ENCODE measurements around the gene LMO7.

The LMO7 gene

DNA sequence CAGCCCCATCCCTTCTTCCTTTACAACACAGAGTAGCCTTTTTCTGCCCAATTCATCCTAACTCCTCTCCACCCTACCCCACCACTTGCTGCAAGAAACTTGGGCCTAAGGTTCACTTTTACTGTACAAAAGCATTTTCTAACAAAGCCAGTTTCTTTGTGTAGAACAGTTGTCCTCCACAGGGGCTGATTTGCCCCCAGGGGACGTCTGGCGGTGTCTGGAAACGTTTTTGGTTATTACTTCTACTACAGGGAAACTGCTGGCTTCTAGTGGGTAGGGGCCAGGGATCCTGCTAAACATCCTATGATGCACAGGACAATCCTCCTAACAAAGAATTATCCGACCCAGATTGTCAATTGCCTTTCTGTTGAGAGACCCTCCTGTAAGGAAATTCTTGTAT lies 7.3 kb upstream of the LMO7 start:
- Histone ChIP-seq H3K36me3 (ENCODE audit: control insufficient read depth, insufficient read depth, low read length) (no peaks in the 10 kb centered on the region), H3K9ac (ENCODE audit: low read length) (no peak overlapping the region), H3K27me3 (ENCODE audit: control insufficient read depth, insufficient read depth, low read length) (no peaks in the 10 kb centered on the region), H3K9me3 (ENCODE audit: control insufficient read depth, low read length) (no peaks in the 10 kb centered on the region), H3K4me1 (ENCODE audit: control insufficient read depth, insufficient read depth, low read length) (no peaks in the 10 kb centered on the region), H3K4me3 (ENCODE audit: low read length) (no peak overlapping the region)

DNA sequence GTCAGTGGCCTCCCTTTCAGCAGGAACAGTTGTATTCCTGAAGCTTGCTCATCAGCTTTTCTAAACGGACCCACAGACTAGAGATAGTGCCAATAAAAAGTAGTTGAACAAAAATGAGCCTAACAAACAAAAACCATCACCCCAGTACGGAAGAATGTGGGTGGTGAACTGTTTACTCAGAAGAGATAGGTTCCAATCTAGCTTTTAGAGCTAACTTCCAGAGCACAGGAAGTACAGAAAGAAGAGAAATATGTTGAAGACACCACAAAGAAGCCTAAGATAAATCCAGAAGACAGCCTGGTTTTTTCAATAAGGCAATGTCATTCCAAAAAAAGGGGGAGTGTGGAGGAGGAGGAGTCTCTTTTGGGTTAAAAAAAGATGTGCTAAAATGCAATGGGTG lies 2.8 kb upstream of the LMO7 start:
- H3K9me3 ChIP-seq (ENCODE audit: control insufficient read depth, low read length) = no peaks in the 10 kb centered on the region
- H3K9ac ChIP-seq (ENCODE audit: low read length) = no peak overlapping the region
- H3K4me3 ChIP-seq (ENCODE audit: low read length) = no peak overlapping the region
- peaks cover 9% of the 10 kb centered on the region for H3K27me3 ChIP-seq (ENCODE audit: control insufficient read depth, insufficient read depth, low read length)
- H3K36me3 ChIP-seq (ENCODE audit: control insufficient read depth, insufficient read depth, low read length) = no peaks in the 10 kb centered on the region
- peaks cover 3% of the 10 kb centered on the region for H3K4me1 ChIP-seq (ENCODE audit: control insufficient read depth, insufficient read depth, low read length)

DNA sequence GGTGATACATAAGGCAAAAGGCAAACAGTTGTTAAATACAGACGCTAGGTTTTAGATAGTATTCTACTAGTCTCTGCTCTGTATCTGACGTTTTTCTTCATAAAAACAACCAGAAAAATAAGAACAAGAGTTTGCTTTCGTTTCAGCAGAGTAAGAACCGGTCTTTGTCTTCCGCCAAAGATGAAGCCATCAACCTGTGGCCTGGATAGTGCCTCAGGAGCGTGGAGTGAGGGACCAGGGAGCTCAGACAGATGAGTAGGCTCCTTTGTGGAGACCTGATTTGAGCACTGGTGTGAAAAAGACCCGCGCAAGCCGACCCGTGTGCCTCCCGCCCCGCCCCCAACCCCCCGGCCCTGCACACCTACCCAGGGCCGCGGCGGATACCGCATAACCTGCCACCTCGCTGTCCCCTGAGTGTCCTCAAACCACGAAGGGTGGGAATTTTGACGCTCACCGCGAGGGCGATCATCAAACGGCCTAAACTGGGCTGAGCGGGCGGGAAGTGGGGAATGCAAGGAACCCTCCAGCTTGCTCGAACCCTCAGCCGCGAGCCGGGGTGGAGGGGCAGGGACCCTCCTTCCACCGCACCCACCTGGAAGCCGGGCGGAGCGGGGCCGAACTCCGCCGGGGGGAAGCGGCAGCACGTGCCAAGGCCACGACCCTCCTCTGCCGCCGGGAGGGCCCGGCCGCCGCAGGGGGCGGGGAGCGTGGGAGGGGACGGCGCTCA lies 866 bp upstream of the LMO7 start:
- no peak overlapping the region for H3K4me3 ChIP-seq (ENCODE audit: low read length)
- H3K9ac ChIP-seq (ENCODE audit: low read length) = no peak overlapping the region
- H3K27me3 ChIP-seq (ENCODE audit: control insufficient read depth, insufficient read depth, low read length) = peaks cover 9% of the 10 kb centered on the region

DNA sequence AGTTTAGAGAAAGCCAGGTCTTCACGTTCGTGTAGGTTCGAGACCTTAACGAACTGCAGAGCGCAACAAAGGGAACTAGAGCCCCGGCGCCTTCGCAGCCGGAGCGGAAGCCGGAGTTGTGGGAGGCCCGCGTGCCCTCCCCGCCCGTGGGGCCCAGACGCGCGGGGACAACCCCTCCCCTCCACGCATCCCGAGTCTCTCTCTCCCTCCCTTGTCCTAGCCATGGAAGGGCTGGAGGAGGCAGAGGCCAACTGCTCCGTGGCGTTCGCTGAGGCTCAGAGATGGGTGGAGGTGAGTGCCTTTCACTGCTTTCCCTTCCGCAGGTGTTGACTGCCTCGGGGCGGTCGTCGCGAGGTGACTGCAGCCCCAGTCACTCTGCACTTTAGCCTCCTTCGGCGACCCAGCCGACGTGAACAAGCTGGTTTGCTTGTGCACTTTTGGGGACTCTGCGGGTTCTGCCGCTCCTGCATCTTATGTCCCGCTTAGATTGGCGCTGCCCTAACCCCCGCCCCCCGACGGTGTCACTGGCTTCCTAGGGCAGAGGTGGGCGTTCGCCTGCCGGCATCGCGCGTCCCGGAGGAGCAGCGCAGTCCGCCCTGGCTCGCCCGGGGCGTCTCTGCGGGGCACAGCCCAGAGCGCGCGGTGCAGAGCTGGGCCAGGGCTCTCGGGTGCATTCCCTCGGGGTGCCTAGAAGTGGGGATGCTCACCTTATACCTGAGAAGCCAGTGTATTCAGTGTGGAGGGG lies 478 bp downstream of the LMO7 start:
- H3K27me3 ChIP-seq (ENCODE audit: control insufficient read depth, insufficient read depth, low read length) = peaks cover 9% of the 10 kb centered on the region
- peaks cover 3% of the 10 kb centered on the region for H3K4me1 ChIP-seq (ENCODE audit: control insufficient read depth, insufficient read depth, low read length)
- H3K9me3 ChIP-seq (ENCODE audit: control insufficient read depth, low read length) = no peaks in the 10 kb centered on the region
- peak overlapping the region; percentile 44 for H3K4me3 ChIP-seq (ENCODE audit: low read length)
- no peaks in the 10 kb centered on the region for H3K36me3 ChIP-seq (ENCODE audit: control insufficient read depth, insufficient read depth, low read length)
- H3K9ac ChIP-seq (ENCODE audit: low read length) = peak overlapping the region; percentile 58

More for the DNA sequence above, 866 bp upstream of the LMO7 start:
- H3K9me3 ChIP-seq (ENCODE audit: control insufficient read depth, low read length) = no peaks in the 10 kb centered on the region
- peaks cover 3% of the 10 kb centered on the region for H3K4me1 ChIP-seq (ENCODE audit: control insufficient read depth, insufficient read depth, low read length)
- no peaks in the 10 kb centered on the region for H3K36me3 ChIP-seq (ENCODE audit: control insufficient read depth, insufficient read depth, low read length)

DNA sequence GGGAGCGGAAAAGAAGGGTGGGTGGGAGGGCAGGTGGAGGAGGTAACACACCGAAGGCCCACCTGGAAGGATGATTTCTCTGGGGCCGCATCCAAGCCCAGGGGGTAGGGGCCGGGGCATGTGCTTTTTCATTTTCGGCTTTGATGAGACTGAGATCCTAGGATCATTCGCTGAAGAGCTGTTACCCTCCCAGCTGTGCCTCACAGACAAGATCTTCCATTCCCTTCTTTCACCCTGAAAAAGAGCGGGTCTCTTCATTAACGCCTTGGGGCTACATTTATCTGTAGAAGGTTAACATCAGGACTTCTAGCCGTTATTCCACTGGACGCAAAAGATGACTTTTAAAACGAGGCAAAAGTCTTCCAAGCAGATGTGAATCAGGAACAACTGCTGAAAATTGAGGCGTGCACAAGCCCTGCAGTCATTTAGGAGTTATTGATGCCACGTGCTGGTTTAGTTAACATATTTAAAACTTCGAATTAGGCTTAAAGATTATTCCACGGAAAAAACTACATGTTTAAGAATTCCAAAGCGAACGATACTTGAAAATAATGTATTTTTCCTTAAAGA lies 1.1 kb downstream of the LMO7 start:
- peaks cover 3% of the 10 kb centered on the region for H3K4me1 ChIP-seq (ENCODE audit: control insufficient read depth, insufficient read depth, low read length)
- H3K4me3 ChIP-seq (ENCODE audit: low read length) = no peak overlapping the region
- H3K9ac ChIP-seq (ENCODE audit: low read length) = no peak overlapping the region
- H3K36me3 ChIP-seq (ENCODE audit: control insufficient read depth, insufficient read depth, low read length) = no peaks in the 10 kb centered on the region
- peaks cover 9% of the 10 kb centered on the region for H3K27me3 ChIP-seq (ENCODE audit: control insufficient read depth, insufficient read depth, low read length)
- H3K9me3 ChIP-seq (ENCODE audit: control insufficient read depth, low read length) = no peaks in the 10 kb centered on the region

DNA sequence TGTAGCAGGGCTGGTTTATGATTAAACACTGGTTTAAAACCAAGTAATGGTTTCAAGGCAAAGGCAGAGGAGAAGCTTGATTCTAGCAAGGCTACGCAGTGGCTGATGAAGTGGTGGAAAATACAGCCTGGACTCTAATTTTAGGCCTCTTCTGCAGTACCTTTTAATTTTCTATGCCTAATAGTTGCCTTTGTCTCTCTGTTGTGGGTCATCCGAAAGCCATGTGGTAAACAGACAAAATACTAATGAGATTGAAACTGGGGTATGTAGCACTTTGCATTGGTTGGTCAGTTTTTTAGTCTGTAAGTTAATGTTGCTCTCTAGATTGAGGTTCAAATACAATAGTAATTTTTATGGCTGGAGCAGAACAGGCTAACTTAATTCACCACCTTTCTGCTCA lies 3.3 kb downstream of the LMO7 start:
- peaks cover 9% of the 10 kb centered on the region for H3K27me3 ChIP-seq (ENCODE audit: control insufficient read depth, insufficient read depth, low read length)
- no peak overlapping the region for H3K4me3 ChIP-seq (ENCODE audit: low read length)
- H3K9ac ChIP-seq (ENCODE audit: low read length) = no peak overlapping the region
- H3K4me1 ChIP-seq (ENCODE audit: control insufficient read depth, insufficient read depth, low read length) = peaks cover 3% of the 10 kb centered on the region
- H3K9me3 ChIP-seq (ENCODE audit: control insufficient read depth, low read length) = no peaks in the 10 kb centered on the region
- no peaks in the 10 kb centered on the region for H3K36me3 ChIP-seq (ENCODE audit: control insufficient read depth, insufficient read depth, low read length)

DNA sequence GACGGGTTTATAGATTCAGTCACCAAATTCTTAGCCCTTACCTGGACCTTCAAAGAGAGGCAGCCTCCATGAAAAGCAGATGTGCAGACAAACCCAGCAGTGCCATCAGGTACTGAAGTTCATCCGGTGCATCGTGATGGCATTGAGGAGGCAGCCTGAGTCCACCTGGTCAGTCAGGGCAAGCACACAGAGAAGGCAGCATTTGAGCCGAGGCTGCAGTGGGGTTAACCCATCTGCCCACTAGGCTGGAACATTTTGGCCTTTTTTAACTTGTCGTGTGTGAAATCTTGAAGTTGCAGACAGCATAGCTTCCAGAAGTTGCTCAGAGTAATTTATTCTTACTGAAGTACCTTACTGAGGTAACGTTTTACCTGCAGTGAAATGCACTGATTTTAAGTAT lies 4.9 kb downstream of the LMO7 start:
- no peak overlapping the region for H3K4me3 ChIP-seq (ENCODE audit: low read length)
- H3K36me3 ChIP-seq (ENCODE audit: control insufficient read depth, insufficient read depth, low read length) = no peaks in the 10 kb centered on the region
- H3K9ac ChIP-seq (ENCODE audit: low read length) = no peak overlapping the region
- peaks cover 6% of the 10 kb centered on the region for H3K27me3 ChIP-seq (ENCODE audit: control insufficient read depth, insufficient read depth, low read length)
- no peaks in the 10 kb centered on the region for H3K9me3 ChIP-seq (ENCODE audit: control insufficient read depth, low read length)
- H3K4me1 ChIP-seq (ENCODE audit: control insufficient read depth, insufficient read depth, low read length) = peaks cover 3% of the 10 kb centered on the region

DNA sequence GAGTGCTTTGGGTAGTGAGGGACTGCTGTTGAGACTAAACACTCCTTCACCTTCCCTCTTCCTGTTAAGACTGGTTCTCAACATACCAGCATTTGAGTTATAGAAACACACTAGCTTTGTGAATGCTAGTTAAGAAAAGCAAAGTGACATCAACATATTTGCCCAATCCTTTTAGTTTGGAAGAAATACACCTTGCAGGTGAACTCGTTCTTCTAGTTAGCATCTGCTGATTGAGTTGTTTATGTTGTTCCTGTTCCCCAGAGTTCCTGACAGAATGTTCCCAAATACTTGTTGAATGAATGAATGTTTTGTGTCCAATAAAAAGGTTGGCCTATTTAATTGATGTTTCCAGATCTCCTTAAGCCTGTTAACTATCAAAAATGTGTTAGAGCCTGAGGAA lies 7.1 kb downstream of the LMO7 start:
- Histone ChIP-seq H3K4me1 (ENCODE audit: control insufficient read depth, insufficient read depth, low read length) (no peaks in the 10 kb centered on the region), H3K36me3 (ENCODE audit: control insufficient read depth, insufficient read depth, low read length) (no peaks in the 10 kb centered on the region), H3K4me3 (ENCODE audit: low read length) (no peak overlapping the region)

DNA sequence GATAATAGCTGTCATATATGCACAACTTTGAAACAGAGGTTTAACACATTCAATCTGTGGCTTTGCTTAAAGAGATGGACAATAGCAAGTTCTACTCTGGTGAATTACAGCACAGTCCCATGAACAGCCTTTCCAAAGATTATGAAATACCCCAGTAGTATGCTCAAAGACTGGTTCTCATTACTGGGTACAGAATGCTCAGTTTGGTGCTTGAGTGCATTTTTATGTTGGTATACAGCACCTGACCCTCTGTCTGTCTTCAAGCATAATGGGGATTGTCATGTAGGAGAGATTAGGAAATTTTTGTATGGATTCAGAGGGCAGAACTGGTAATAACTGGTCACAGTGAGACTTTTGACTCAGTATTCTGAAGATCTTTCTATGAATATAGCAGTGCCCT lies 7.6 kb downstream of the LMO7 start:
- Histone ChIP-seq H3K9me3 (ENCODE audit: control insufficient read depth, low read length) (no peaks in the 10 kb centered on the region), H3K9ac (ENCODE audit: low read length) (no peak overlapping the region), H3K4me3 (ENCODE audit: low read length) (no peak overlapping the region), H3K36me3 (ENCODE audit: control insufficient read depth, insufficient read depth, low read length) (no peaks in the 10 kb centered on the region), H3K4me1 (ENCODE audit: control insufficient read depth, insufficient read depth, low read length) (no peaks in the 10 kb centered on the region), H3K27me3 (ENCODE audit: control insufficient read depth, insufficient read depth, low read length) (no peaks in the 10 kb centered on the region)

More for the DNA sequence above, 7.1 kb downstream of the LMO7 start:
- Histone ChIP-seq H3K9ac (ENCODE audit: low read length) (no peak overlapping the region), H3K27me3 (ENCODE audit: control insufficient read depth, insufficient read depth, low read length) (no peaks in the 10 kb centered on the region), H3K9me3 (ENCODE audit: control insufficient read depth, low read length) (no peaks in the 10 kb centered on the region)

DNA sequence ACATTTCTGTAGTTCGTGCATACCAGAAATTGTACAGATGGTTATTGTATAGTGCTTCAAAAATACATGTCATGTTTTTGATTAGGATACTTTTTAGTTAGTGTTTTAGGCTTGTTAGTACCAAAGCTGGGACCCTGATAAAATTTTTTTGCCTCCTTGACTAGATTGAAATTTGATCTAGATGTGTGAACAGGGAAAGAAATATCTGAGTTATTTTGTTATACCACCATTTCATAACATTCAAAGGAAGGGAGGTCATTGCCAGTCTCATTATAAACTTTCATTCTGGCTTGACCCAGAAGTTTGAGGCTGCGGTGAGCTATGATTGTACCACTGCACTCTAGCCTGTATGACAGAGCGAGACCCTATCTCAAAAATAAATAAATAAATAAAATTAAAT lies 9.0 kb downstream of the LMO7 start:
- no peak overlapping the region for H3K9ac ChIP-seq (ENCODE audit: low read length)
- no peaks in the 10 kb centered on the region for H3K4me1 ChIP-seq (ENCODE audit: control insufficient read depth, insufficient read depth, low read length)
- no peaks in the 10 kb centered on the region for H3K9me3 ChIP-seq (ENCODE audit: control insufficient read depth, low read length)
- H3K27me3 ChIP-seq (ENCODE audit: control insufficient read depth, insufficient read depth, low read length) = no peaks in the 10 kb centered on the region
- H3K36me3 ChIP-seq (ENCODE audit: control insufficient read depth, insufficient read depth, low read length) = no peaks in the 10 kb centered on the region
- H3K4me3 ChIP-seq (ENCODE audit: low read length) = no peak overlapping the region

DNA sequence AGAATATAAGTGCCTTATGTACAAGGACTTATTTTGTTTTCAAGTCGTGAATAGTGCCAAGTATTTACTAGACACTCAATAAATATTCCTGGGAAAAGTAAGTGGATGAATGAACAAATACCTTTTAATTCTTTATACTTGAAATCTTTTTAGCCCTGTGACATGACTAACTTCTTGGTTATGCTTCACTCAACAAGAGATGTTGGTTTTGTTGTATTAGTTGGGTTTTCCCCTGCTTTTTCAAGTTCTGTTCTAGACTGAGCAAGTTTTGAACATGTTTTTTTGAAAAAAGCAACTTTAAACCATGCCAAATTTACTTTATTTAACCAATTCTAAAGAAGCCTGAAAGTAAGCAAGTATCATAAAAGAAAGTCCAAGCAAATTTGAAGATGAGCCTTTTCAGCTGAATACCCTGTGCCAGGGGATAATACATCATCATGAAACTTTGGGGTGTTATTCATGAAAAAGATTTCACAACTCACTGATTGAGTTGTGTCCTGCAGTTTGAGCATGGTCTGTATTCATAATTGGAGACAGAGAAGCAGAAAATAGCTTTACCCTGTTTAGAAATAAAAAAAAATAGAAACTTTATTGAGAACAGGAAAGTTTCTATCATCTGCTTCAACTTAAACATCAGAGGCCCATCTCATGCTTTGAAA lies 11.1 kb downstream of the LMO7 start:
- Histone ChIP-seq H3K4me3 (ENCODE audit: low read length) (no peak overlapping the region), H3K27me3 (ENCODE audit: control insufficient read depth, insufficient read depth, low read length) (no peaks in the 10 kb centered on the region), H3K9ac (ENCODE audit: low read length) (no peak overlapping the region), H3K9me3 (ENCODE audit: control insufficient read depth, low read length) (no peaks in the 10 kb centered on the region), H3K36me3 (ENCODE audit: control insufficient read depth, insufficient read depth, low read length) (no peaks in the 10 kb centered on the region), H3K4me1 (ENCODE audit: control insufficient read depth, insufficient read depth, low read length) (no peaks in the 10 kb centered on the region)

DNA sequence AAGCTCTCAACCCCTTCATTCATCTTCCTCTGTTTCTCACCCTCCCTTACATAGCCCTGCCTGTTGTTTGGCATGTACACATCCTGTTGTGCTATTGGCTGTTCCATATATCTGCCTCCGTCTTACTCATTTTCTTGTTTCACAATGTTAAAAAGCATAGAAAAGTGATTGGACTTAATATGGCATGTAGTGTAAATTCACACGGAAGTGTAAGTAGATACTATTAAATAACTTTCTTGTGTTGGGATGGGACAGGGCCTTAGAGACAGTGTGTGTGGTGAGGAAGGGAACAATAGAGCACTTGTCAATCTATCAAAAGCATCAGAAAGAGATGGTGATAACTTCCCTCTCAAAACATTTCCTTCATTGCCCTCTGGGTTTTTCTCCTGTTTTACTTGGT lies 12.3 kb downstream of the LMO7 start:
- Histone ChIP-seq H3K4me1 (ENCODE audit: control insufficient read depth, insufficient read depth, low read length) (no peaks in the 10 kb centered on the region), H3K4me3 (ENCODE audit: low read length) (no peak overlapping the region), H3K36me3 (ENCODE audit: control insufficient read depth, insufficient read depth, low read length) (no peaks in the 10 kb centered on the region), H3K27me3 (ENCODE audit: control insufficient read depth, insufficient read depth, low read length) (no peaks in the 10 kb centered on the region), H3K9me3 (ENCODE audit: control insufficient read depth, low read length) (no peaks in the 10 kb centered on the region), H3K9ac (ENCODE audit: low read length) (no peak overlapping the region)

All from mucosa of stomach (tissue), 1 donor.